Measurements from ENCODE around the gene KDELR3.

KDELR3 gene

DNA sequence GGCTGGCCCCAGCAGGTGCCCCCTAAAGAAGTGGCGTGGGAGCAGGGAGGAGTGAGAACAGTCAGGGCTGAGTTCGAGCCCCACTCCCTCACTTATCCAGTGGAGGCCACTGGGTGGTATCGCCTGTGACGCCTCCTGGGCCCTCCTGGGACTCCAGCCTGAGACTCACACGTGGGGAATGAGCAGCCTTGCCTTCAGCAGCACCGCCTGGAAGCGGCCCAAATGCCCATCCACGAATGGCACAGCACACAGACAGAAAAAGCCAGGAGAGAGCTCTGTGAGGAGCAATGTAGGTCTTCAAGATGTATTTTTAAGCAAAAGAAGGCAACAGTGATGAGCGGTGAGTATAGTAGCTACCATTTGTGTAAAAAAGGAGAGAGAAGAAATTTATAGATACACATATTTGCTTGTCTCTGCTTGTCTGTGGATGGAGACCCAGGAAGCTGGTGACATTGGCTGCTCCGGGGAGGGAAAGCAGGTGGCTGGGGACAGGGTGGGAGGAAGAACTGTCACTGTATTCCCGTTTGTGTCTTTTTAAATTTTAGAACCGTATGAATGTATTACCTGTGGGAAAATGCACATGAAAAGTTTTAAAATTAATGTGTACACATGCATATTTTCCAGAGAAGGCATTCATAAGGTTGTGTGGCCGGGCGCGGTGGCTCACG is 26.1 kb upstream of the KDELR3 start:
- Histone ChIP-seq H3K4me2 (ENCODE audit: low read length) (no peak overlapping the region), H3K9me3 (replicated peaks; ENCODE audit: low read length) (no peaks in the 10 kb centered on the region), H3K4me3 (ENCODE audit: low read length) (no peak overlapping the region), H3K4me1 (ENCODE audit: control insufficient read depth, insufficient read depth, low read length) (no peaks in the 10 kb centered on the region), H3K9ac (ENCODE audit: low read depth, low read length) (no peak overlapping the region), H3K36me3 (ENCODE audit: insufficient read depth, low read length) (no peaks in the 10 kb centered on the region), H3K27me3 (ENCODE audit: control insufficient read depth, insufficient read depth, low read length) (peaks cover 65% of the 10 kb centered on the region)

DNA sequence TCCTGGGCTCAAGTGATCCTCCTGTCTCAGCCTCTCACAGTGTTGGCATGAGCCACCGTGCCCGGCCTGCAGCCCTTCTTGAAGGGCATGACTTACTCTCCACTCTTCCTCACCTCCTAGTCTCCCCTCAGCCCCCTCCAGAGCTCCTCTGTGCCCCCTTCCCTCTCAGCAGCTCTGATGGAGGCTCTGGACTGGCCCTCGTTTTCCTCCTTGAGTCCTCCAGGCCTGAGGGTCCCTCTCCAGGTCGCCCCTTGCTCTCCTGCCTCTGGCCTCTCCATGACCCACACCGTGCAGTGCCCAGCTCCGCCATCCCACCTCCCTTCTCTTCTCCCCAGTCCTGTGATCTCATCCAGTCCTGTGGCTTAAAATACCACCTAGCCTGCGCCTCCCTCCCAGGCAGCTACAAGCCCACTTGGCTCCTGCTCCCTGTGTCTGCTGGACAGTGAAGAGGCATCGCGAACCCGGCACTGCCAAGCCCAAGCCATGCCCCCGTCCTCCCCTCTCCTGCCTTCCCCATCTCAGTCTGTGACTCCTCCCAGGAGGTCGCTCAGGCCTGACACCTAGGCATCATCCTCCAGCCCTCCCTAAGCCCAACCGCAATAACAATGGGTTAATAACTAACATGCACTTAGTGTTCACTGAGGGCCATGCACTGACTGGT is 24.8 kb upstream of the KDELR3 start:
- no peaks in the 10 kb centered on the region for H3K9me3 ChIP-seq (replicated peaks; ENCODE audit: low read length)
- H3K36me3 ChIP-seq (ENCODE audit: insufficient read depth, low read length): no peaks in the 10 kb centered on the region
- no peaks in the 10 kb centered on the region for H3K4me1 ChIP-seq (ENCODE audit: control insufficient read depth, insufficient read depth, low read length)
- no peak overlapping the region for H3K4me2 ChIP-seq (ENCODE audit: low read length)
- H3K27me3 ChIP-seq (ENCODE audit: control insufficient read depth, insufficient read depth, low read length): peaks cover 58% of the 10 kb centered on the region
- no peak overlapping the region for H3K4me3 ChIP-seq (ENCODE audit: low read length)
- no peak overlapping the region for H3K9ac ChIP-seq (ENCODE audit: low read depth, low read length)

DNA sequence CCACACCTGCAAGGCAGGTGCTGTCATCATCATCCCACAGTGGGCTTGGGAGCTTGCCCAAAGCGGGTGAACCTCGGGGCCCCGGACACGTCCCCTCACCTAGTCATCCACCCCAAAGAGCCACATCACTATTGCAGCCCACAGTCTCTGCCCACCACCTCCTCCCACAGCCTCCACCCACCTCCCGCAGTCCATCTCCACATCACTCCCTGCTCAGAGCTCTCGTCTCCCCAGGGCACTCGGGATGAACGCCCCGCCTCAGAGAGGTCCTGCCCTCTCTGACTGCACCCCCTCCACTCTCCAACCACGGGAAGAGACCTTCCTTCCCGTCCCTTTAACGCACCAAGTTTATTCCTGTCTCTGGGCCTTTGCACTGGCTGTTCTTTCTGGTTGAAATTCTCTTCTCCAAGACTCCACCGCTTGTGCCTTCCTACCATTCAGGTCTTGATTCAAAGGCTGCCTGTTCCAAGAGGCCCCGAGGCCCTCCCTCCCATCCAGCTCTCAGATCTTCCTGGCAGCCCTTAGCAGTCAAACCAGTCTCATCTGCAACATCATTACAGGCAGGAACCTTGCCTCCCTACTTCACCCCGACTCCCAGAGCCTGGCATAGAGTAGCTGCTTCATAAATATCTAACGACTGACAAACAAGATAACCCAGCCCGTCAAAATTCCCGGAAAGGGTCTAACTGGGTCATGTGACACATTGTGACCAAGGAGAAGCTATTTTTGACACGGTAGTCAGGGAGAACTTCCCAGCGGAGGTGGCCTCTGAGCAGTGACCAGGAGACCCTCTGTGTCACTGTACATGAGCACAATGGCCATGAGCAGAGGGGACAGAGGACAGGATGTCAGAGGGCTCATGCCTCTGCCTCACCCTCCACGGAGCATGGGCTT is 24.0 kb upstream of the KDELR3 start:
- Histone ChIP-seq H3K4me3 (ENCODE audit: low read length) (no peak overlapping the region), H3K36me3 (ENCODE audit: insufficient read depth, low read length) (no peaks in the 10 kb centered on the region), H3K9me3 (replicated peaks; ENCODE audit: low read length) (no peaks in the 10 kb centered on the region), H3K4me2 (ENCODE audit: low read length) (no peak overlapping the region), H3K9ac (ENCODE audit: low read depth, low read length) (no peak overlapping the region), H3K27me3 (ENCODE audit: control insufficient read depth, insufficient read depth, low read length) (peaks cover 63% of the 10 kb centered on the region), H3K4me1 (ENCODE audit: control insufficient read depth, insufficient read depth, low read length) (no peaks in the 10 kb centered on the region)

DNA sequence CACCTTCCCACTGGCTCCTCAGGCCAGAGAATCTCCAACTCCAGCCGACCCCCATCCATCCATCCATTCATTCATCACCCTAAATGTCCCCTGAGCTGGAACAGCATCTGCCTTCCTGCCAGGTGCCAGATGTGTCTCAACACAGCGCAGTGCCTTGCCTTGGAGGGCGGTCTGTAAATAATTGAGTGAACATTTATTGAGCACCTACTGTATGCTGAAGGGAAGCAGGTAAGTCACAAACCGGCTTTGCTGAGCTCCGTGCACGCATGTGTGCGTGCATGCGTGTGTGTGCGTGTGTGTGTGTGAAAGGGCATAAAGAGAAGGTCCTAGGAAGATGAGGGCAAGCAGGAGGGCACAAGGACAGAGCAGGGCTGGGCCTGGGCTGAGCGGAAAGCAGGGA is 23.1 kb upstream of the KDELR3 start:
- H3K9ac ChIP-seq (ENCODE audit: low read depth, low read length): no peak overlapping the region
- H3K4me2 ChIP-seq (ENCODE audit: low read length): no peak overlapping the region
- H3K27me3 ChIP-seq (ENCODE audit: control insufficient read depth, insufficient read depth, low read length): peaks cover 72% of the 10 kb centered on the region
- H3K36me3 ChIP-seq (ENCODE audit: insufficient read depth, low read length): no peaks in the 10 kb centered on the region
- H3K9me3 ChIP-seq (replicated peaks; ENCODE audit: low read length): no peaks in the 10 kb centered on the region
- no peaks in the 10 kb centered on the region for H3K4me1 ChIP-seq (ENCODE audit: control insufficient read depth, insufficient read depth, low read length)
- H3K4me3 ChIP-seq (ENCODE audit: low read length): no peak overlapping the region

DNA sequence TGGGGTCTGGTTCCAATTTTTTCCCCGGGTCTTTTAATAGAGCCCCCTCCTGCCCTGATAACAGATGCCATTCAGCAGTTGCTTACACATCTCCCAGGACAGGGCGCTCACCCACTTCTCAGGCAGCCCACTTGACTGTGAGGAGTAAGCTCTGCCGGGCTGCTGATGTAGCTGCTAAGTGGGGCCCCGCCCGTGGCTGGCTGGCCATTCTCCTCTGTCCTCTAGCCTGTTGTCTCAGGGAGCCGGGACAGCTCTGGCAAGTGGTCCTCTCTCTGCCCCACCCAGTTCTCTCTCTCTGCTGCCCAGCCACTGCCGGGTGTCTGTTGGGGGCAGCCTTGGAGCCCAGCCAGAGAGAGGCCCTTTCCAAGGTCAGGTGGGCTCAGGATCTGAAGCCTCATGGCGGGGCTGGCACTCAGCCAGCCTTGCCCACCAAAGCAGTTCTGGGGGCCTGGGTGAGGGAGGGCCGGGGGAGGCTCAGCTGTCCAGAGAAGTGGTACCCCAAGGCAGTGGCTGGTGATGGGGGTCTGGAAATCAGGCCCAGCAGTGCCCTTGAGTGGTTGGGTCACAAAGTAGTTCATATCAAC is 21.8 kb upstream of the KDELR3 start:
- Histone ChIP-seq H3K4me1 (ENCODE audit: control insufficient read depth, insufficient read depth, low read length) (no peaks in the 10 kb centered on the region), H3K9me3 (replicated peaks; ENCODE audit: low read length) (no peaks in the 10 kb centered on the region), H3K27me3 (ENCODE audit: control insufficient read depth, insufficient read depth, low read length) (peaks cover 74% of the 10 kb centered on the region), H3K9ac (ENCODE audit: low read depth, low read length) (no peak overlapping the region), H3K4me2 (ENCODE audit: low read length) (no peak overlapping the region), H3K4me3 (ENCODE audit: low read length) (no peak overlapping the region), H3K36me3 (ENCODE audit: insufficient read depth, low read length) (no peaks in the 10 kb centered on the region)

DNA sequence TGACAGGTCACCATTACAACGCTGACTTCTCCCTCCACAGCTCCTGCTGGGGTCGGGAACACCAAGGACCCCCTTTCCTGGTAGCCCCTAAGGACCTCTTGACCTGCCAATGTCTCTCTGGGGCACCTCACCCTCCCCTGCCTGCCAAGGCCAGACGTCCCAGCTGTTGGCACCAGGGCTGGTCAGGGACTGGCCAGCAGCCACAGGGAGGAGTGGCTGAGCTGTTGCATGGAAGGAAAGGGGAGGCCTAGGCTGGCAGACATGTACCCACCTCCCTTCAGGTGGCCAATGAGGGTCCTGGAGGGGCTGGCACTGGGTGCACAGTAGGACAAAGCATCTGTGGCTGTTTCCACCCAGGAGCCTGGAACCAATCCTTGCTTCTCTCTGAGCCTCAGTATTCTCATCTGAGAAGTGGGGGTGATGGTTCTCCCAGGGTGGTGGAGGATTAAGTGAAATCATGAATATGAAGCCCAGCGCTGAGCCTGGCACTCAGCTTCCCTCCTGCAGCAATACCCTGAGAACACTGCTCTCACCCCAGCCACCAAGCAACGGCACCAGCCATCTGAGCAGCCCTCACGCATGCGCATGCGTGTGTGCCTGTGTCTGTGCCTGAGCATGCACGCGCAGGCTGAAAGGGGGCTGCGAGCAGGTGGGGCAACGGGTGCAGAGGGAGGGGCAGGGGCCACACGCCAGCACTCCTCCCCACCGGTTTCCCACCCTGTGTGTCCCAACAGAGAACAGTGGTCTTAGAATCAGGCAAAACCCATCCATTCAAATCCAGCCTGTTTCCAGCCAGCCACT is 18.8 kb upstream of the KDELR3 start:
- Histone ChIP-seq H3K4me1 (ENCODE audit: control insufficient read depth, insufficient read depth, low read length) (no peaks in the 10 kb centered on the region), H3K4me2 (ENCODE audit: low read length) (no peak overlapping the region), H3K27me3 (ENCODE audit: control insufficient read depth, insufficient read depth, low read length) (peaks cover 77% of the 10 kb centered on the region), H3K36me3 (ENCODE audit: insufficient read depth, low read length) (no peaks in the 10 kb centered on the region), H3K9me3 (replicated peaks; ENCODE audit: low read length) (no peaks in the 10 kb centered on the region), H3K9ac (ENCODE audit: low read depth, low read length) (no peak overlapping the region), H3K4me3 (ENCODE audit: low read length) (no peak overlapping the region)

DNA sequence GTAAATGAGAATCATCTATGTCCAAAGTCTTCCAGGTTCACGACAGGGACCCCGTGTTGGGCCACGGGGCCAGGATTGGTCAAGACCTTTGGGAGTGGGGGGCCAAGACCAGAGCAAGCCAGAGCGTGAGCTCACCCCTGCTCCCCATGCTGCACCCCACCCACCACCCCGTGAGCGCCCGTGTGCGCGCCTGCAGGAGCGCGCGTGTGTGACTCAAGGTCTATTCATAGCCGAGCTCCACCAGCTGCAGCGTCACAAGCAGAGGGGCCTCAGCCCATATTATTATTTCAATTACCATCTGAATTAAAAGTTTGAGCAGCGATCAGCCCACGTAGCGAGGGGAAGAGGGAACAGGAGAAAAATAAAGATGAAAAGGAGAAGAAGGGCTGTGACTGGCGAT is 18.1 kb upstream of the KDELR3 start:
- Histone ChIP-seq H3K27me3 (ENCODE audit: control insufficient read depth, insufficient read depth, low read length) (peaks cover 77% of the 10 kb centered on the region), H3K4me3 (ENCODE audit: low read length) (no peak overlapping the region), H3K9ac (ENCODE audit: low read depth, low read length) (no peak overlapping the region), H3K9me3 (replicated peaks; ENCODE audit: low read length) (no peaks in the 10 kb centered on the region), H3K36me3 (ENCODE audit: insufficient read depth, low read length) (no peaks in the 10 kb centered on the region), H3K4me1 (ENCODE audit: control insufficient read depth, insufficient read depth, low read length) (no peaks in the 10 kb centered on the region), H3K4me2 (ENCODE audit: low read length) (no peak overlapping the region)

DNA sequence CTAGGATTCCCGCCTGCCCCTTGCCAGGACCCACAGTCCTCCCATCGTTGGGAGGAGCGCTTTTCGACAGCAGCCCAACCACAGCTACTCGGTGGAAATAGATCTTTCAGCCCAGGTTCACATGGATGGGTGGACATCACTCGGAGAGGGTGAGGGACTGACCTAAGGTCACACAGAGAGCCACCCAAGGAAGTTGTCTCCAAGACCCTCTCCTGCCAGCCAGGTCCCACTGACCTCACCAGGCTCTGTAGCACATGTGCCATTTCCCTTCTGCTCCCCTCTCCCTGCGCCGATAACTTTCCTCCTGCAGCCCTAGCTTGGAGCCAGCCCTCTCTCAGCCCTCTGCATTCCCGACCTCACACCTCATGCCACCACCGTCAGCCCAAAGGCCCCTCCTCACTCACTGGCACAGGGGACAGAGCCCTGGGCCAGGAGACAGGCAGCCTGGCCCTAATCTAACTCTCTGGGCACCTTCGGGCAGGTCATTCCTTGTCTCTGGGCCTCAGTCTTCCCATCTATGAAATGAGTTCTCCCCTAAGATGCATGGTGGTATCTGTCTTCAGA is 17.6 kb upstream of the KDELR3 start:
- H3K27me3 ChIP-seq (ENCODE audit: control insufficient read depth, insufficient read depth, low read length): peaks cover 75% of the 10 kb centered on the region
- H3K4me1 ChIP-seq (ENCODE audit: control insufficient read depth, insufficient read depth, low read length): no peaks in the 10 kb centered on the region
- H3K9me3 ChIP-seq (replicated peaks; ENCODE audit: low read length): no peaks in the 10 kb centered on the region
- H3K4me2 ChIP-seq (ENCODE audit: low read length): no peak overlapping the region
- H3K4me3 ChIP-seq (ENCODE audit: low read length): no peak overlapping the region
- H3K36me3 ChIP-seq (ENCODE audit: insufficient read depth, low read length): no peaks in the 10 kb centered on the region
- H3K9ac ChIP-seq (ENCODE audit: low read depth, low read length): no peak overlapping the region

DNA sequence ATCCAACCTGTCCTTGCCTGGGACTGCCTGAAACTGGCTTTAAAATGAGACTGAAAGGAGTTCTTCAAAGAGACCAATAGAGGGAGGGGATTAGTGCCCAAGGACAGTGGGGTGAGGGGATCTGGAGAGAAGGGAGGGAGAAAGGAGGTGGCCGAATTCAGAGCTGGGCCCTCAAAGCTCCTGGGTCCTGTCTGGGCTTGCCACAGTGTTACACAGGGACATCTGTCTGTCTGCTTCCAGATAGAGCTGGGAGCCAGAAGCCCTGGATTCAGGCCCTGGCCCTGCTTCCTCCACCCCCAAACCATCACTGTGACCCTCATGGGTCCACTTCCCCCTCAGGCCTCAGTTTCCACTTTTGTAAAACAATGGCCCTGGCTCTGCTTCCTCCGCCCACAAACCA is 16.5 kb upstream of the KDELR3 start:
- no peaks in the 10 kb centered on the region for H3K9me3 ChIP-seq (replicated peaks; ENCODE audit: low read length)
- H3K27me3 ChIP-seq (ENCODE audit: control insufficient read depth, insufficient read depth, low read length): peaks cover 72% of the 10 kb centered on the region
- H3K4me3 ChIP-seq (ENCODE audit: low read length): no peak overlapping the region
- no peak overlapping the region for H3K4me2 ChIP-seq (ENCODE audit: low read length)
- no peak overlapping the region for H3K9ac ChIP-seq (ENCODE audit: low read depth, low read length)
- no peaks in the 10 kb centered on the region for H3K4me1 ChIP-seq (ENCODE audit: control insufficient read depth, insufficient read depth, low read length)
- no peaks in the 10 kb centered on the region for H3K36me3 ChIP-seq (ENCODE audit: insufficient read depth, low read length)

DNA sequence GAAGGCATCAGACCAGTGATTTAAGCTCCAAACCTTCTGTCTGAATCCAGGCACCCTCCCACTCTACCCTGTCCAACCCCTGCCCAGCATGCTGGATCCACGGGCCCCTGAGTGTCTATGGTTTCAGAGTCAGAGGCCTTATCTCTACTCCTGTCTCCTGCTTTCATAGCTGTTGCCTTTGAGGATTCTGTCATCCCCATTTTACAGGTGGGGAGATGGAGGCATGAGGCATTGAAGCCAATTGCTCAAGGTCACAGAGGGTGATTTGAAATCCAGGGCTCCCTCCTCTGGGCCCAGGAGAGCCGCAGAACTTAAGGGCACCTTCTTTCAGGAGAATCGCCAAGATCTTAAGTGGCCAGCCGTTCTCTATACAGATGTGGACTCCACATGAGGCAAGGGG is 16.0 kb upstream of the KDELR3 start:
- no peak overlapping the region for H3K9ac ChIP-seq (ENCODE audit: low read depth, low read length)
- H3K27me3 ChIP-seq (ENCODE audit: control insufficient read depth, insufficient read depth, low read length): peaks cover 75% of the 10 kb centered on the region
- no peak overlapping the region for H3K4me3 ChIP-seq (ENCODE audit: low read length)
- H3K36me3 ChIP-seq (ENCODE audit: insufficient read depth, low read length): no peaks in the 10 kb centered on the region
- H3K9me3 ChIP-seq (replicated peaks; ENCODE audit: low read length): no peaks in the 10 kb centered on the region
- H3K4me1 ChIP-seq (ENCODE audit: control insufficient read depth, insufficient read depth, low read length): no peaks in the 10 kb centered on the region
- no peak overlapping the region for H3K4me2 ChIP-seq (ENCODE audit: low read length)

Measured in skeletal muscle satellite cell (primary cell).